Measurements from ENCODE around the gene HRAS.

HRAS gene

DNA sequence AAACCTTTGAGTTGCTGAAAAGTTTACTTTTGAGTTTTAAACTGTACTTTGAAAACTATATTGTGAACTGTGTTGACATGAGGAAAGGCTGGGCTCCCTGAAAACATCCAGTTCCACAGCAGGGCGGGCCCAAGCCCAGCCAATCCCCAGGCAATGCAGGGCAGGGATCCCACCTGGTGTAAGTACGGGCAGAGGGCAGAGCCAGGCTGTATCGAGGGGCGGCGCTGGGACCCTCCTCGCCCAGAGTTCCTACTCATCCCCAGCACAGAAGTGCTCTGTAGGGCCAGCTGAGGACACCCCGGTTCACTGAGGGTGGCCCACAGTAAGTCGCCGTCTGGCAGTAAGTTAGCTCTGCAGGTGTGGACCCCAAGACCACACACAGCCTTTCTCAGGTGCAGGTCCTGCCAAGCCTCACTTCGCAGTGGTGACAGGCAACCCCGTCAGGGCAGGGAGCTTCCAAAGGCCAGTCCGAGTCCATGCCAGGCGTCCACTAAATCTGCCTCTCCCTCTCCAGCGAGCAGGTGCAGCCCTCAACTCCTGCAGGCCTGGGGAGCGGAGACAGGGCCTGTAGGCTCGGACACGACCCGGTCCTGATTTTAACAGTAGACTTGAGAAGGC, 31.7 kb upstream of the HRAS start:
- DNase-seq: no peak

DNA sequence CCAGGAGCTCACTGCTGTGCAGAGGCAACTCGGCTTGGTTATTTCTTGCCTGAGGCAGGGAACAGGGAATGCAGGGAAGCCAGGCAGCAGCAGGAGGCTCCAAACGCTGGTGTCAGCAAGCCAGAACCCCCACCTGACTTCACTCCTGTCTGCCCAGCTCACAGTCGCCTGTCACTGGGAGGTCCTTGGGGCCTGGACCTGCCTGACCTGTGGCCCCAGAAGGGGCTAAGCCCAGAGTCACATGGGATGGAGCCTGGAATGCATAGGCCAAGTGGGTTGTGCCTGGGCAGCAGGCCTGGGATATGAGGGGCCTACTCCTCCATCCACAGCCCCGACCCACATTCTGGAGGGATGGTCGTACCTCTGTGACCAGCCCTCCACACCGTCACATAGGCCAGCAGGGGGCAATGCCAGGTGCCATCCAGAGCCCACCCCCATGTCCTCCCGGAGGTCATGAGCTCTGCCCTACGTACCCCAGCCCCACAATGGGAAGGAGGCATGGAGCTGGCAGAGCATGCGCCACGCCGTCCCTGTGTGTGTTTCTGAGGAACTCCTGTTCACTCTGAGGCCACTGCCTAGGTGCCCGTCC, 30.6 kb upstream of the HRAS start:
- no peak for DNase-seq

DNA sequence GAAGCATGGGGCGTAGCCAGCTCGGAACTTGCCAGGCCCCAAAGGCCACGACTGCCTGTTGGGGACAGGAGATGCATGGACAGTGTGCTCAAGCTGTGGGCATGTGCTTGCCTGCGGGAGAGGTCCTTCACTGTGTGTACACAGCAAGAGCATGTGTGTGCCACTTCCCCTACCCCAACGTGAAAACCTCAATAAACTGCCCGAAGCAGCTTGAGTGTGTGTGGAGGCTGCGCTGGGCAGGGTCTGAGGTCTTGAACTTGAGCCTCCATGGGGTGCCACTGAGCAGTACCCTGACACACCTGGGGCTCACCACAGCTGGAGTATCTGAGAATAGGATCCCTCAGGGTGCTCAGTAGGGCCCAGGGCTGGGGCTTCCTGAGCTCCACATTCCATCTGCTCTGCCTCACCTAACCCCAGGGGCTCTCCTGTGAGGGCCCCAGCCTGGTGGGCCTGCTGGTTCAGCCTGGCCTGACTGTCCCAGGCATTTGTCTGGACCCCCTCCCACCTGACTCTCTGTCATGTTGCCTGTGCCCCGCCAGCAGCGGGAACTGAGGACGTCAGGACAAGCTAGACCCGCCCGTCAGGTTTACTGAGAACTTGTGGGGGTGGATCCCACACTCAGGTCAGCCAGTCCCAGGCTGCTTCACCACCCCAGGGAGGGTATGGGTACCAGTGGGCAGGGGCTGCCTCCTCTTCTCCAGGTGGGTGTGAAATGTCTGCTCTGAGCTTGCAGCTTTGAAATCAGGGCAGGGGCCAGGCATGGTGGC, 28.6 kb upstream of the HRAS start:
- DNase-seq: no peak

DNA sequence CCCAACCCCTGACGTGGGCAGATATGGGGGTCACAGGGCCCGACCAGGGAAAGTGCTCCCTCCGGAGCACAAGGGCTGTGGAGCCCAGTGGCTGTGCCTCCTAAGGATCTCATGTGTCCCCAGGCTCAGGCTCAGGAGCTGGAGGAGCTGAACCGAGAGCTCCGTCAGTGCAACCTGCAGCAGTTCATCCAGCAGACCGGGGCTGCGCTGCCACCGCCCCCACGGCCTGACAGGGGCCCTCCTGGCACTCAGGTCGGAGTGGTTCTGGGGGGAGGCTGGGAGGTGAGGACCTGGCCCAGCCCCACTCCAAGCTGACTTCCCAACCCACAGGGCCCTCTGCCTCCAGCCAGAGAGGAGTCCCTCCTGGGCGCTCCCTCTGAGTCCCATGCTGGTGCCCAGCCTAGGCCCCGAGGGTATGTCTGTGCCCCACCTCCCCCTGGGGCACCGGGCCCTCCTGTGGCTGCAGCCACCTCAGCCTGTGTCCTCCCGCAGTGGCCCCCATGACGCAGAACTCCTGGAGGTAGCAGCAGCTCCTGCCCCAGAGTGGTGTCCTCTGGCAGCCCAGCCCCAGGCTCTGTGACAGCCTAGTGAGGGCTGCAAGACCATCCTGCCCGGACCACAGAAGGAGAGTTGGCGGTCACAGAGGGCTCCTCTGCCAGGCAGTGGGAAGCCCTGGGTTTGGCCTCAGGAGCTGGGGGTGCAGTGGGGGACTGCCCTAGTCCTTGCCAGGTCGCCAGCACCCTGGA, 27.9 kb upstream of the HRAS start:
- DNase-seq: no peak

DNA sequence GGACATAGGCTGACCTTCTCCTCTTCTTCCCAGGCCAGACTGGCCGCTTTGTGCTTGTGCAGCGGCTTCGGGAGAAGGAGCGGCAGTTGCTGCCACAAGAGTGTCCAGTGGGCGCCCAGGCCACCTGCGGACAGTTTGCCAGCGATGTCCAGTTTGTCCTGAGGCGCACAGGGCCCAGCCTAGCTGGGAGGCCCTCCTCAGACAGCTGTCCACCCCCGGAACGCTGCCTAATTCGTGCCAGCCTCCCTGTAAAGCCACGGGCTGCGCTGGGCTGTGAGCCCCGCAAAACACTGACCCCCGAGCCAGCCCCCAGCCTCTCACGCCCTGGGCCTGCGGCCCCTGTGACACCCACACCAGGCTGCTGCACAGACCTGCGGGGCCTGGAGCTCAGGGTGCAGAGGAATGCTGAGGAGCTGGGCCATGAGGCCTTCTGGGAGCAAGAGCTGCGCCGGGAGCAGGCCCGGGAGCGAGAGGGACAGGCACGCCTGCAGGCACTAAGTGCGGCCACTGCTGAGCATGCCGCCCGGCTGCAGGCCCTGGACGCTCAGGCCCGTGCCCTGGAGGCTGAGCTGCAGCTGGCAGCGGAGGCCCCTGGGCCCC, 26.8 kb upstream of the HRAS start:
- no peak for DNase-seq

DNA sequence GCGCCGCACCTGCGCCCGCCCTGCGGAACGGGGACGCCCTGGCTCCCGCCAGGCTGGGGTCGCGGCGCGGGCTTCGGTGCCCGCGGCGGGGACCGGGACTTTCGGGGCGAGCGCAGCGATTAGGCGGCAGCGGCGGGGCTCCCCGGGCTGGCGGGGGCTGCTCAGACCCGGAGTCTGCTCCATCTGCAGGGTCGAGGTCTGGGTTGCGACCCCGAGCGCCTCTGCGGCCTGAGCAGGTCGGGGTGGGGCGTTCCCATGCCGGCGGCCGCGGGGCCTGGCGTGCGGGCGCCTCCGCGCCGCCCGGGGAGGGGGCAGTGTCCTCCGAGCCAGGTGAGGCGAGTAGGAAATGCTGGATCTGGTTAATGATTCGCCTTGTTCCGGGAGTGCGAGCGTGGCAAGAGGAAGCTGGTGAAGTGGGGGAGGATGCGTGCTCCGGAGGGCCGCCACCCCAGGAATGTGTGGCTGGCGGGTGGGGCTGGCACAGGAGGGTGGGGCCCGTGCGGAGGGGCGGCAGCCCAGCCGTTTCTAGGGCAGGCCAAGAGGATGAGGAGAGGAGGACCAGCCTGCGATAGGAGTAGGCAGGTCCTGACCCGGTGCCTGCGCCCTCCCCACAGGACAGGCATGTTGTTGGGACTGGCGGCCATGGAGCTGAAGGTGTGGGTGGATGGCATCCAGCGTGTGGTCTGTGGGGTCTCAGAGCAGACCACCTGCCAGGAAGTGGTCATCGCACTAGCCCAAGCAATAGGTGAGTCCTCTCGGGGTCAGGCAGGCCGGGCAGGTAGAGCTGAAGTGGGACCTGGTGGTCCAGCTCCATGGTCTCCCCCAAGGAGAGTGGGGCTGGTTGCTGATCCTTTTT, 26.0 kb upstream of the HRAS start:
- no peak for DNase-seq

DNA sequence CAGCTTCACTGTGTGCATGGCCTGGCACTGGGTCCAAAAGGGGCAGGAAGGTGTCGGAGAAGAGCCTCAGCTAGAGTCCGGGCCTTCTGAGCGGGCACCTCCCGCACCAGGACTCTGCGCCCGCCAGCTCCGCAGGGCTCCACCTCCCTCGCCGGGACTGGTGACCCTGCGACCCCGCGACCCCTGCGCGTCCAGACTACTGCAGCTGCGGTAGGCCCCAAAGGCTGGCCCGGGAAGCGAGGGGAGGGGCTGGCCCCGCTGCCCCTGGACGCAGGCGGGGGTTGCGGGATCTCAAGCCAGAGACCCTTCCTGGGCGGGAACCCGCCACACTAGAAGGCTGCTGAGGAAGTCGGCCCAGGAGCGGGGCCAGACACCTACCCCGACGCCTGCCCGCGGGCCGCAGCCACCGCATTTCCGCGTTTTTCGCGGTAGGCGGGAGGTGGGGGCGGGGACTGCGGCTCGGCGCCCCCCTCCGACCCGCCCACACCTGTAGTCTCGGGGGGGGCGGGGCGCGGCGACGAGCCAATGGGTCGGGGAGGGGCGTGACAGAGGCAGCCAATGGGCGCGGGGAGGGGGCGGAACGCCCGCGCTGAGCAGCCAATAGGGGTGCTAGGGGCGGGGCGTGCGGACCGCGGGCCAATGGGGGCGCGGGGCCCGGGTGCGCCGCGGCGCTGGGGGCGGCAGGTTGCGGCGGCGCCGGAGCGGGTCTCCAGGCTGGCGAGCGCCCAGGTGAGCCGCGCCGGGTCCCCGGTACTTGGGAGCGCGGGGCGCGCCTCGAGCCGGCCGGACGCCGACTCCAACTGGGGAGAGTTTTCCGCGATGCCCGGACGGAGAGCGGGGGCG, 25.1 kb upstream of the HRAS start, which contains the start of the genes LMNTD2 and RASSF7:
Gene LMNTD2, minus strand, starts transcription at position 434 of the 843 bp plus-strand sequence. Its CDS starts 22 bp downstream, at position 412.
Gene RASSF7, plus strand, starts transcription at position 666 of the 843 bp plus-strand sequence. CDS start 799 bp downstream, outside the sequence.
- DNase-seq: peak; percentile 96

DNA sequence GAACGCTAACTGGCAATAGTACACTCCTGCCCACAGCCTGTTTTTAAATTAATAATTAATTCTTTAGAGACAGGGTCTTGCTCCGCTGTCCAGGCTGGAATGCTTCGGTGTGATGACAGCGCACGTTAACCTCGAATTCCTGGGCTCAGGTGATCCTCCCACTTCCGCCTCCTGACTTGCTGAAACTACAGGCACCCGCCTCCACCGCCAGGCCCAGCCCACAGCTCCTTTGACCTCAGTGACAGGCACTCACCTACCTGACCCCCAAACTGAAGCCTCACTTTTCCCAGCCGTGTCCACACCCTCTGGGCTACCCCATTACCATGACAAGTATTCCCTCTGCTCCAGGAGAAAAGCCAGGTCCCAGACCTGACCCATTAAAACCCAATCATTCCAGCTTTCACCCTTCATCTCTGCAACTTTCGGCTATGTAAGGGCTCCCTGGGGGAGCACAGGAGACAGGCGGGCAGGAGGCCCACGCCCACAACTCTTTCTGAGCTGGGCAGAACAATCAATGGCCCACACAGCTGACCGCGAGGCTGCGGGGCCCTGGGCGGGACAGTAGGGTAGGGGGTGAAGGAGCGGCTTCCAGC, 24.4 kb upstream of the HRAS start:
- DNase-seq: no peak

DNA sequence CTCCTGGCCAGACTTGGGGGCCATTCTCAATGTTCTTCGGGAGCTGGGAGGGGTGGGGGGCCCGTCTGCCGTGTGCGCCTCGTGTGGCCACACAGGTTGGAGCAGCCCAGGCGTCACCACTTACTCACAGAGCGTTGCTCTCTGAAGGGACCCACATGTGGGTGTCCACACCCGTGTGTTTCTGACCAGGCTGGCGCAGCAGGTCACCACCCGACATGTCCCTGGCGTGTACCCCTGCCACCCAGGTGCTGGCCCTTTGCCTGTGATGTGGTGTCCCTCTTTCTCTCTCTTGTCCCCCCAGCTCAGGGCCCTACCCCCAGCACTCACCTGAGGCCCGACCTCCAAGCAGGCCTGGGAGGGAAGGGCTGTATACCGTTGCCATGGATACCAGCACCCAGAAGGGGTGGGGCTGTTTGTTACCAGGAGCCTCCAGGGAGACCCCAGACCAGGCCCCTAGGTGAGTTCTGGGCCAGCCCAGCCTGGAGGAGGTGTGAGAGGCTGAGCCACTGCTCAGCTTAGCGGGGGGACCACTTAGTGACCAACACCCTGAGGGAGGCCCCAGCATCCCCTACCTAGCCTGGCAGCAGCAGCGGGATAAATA, 23.7 kb upstream of the HRAS start:
- no peak for DNase-seq

DNA sequence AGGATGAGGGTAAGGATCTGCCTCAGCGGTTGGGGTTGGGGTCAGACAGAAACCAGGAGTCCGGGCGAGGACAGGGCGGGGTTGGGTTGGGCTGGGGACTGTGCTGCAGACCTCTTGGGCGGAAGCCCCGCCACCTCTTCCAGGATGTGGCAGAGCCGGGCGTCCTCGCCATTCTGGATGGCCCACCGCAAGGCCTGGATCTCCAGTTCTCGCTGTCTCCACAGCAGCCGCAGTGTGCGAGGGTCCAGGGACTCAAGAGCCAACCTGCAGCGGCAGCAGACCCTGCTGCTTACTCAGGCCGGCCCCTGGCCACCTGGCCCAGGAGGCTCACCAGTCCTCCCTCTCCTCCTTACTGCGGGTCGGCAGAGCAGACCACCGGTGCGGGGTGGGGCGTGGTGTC, 23.1 kb upstream of the HRAS start:
- DNase-seq: no peak

DNA sequence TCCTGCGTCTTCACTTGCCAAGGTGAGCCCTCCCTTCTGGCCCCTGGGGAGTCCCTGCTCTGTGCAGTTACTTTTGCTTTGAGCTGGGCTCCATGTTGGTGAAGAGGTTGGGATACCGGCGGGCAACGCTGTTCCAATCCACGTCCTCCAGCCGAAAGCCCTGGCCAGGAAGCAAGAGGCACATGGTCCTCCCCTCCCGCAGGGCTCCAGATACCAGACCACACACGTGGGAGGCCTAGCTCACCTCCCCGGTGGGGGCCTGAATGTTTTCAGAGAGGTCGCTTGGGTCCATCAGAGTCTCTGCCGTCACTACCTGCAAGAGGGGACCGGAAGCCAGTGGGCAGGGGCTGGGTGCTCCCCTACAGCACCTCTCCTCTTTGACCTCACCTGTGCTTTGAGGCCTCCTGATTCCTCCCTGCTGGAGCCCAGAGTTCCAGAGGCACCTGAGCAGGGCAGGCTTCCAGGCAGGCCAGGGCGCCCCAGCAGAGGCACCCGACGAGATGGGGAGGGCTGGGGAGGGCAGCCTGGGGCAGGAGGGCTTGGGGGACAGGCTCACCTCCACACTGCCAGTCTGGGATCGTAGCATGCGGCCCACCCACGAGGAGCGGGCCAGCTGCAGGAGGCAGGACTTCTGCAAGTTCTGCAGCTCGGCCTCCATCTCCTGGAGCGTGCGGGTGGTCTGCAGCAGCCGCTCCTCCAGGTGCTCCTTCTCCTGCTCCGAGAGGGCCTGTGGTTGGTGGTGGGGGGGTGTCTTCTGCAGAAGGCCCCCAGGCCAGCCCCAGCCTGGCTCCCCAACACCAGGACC, 22.2 kb upstream of the HRAS start:
- DNase-seq: no peak

DNA sequence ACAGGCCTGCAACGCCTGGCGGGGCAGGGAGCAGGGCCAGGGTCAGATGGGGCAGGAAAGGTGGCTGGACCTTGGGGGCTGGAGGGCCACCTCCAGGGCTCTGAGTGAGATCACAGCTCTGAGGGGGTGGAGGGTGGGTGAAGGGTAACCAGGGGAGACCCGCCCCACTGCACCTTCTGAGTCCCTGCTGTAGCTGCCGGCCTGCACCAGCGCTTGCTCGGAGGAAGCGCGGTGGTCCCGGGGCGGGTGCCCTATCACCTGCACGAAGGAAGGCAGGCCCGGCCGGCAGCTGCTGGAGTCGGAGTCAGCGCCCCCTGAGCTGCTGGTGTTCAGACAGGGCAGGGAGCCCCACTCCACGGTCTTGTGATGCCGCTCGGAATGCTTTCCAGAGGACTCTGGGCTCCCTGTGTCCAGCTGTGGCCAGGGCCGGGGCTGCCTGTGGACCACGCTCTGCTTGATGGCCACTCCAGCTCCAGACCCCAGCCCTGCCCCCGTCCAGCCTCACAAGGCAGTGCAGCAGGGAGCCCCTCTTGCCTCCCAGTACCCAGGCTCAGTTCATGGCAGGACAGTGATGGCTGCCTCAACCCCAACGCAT, 21.4 kb upstream of the HRAS start:
- no peak for DNase-seq

DNA sequence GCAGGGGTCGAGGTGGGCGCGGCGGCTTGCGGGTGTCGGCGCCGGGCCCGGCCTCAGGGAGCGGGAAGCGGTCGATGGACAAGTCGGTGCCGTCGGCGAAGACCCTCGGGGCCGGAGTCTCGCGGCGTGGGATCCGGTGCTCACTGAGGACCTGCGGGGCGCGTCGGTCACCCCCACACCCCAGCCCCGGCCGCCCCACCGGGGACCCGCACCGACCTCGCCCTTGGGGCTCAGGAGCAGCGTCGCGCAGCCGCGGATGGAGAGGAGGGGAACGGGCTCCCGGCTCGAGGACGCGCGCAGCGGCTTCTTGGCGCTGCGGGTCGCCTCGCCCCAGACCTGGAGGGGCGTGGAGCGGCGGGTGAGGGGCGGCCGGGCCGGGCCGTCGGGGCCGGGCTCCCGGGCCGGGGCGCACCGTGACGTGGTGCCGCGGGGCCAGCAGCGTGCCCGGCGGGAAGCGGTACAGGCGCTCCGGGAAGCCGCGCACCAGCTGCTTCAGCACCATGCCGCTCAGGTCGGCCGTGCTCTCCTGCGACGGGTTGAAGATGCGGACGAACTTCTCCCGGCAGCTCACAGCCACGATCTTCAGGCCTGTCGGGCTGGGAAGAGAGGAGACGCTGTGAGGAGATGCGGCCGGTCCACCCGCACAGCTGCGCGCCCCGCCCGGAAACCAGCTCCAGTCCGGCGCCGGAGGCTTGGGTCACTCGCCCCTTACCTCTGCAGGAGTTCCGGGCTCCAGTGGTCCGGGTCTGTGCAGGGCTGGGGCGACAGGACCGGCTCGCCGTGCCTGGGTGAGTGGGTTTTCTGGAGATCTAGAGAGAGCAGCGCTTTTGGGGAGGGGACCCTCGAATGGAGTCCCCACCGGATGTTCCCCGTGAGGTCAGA, 20.6 kb upstream of the HRAS start:
- no peak for DNase-seq

DNA sequence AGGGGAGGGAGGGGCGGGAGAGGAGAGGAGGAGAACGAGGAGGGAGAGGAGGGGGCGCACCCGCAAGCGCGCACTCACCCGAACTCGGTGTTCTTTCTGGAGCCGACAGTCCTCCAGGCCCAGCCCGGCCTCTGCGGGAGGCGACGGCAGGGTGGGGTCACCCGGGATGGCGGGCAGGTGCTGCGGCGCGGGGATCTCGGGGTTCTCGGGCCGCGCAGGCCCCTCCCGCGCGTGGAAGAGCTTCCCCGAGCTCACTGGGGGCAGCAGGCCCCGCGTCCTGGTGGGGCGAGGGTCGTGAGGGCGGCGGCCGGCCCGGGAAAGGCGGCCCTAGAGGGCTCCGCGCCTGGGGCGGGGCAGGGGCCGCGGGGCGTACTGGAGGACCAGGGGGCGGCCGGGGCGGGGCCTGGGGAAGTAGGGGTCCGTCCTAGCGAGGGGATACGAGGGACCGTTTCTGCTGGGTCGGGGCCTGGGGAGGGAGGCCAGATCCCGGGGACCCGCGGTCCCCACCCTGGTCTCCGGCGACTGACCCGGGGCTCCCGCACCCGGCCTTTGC, 19.9 kb upstream of the HRAS start:
- DNase-seq: no peak

DNA sequence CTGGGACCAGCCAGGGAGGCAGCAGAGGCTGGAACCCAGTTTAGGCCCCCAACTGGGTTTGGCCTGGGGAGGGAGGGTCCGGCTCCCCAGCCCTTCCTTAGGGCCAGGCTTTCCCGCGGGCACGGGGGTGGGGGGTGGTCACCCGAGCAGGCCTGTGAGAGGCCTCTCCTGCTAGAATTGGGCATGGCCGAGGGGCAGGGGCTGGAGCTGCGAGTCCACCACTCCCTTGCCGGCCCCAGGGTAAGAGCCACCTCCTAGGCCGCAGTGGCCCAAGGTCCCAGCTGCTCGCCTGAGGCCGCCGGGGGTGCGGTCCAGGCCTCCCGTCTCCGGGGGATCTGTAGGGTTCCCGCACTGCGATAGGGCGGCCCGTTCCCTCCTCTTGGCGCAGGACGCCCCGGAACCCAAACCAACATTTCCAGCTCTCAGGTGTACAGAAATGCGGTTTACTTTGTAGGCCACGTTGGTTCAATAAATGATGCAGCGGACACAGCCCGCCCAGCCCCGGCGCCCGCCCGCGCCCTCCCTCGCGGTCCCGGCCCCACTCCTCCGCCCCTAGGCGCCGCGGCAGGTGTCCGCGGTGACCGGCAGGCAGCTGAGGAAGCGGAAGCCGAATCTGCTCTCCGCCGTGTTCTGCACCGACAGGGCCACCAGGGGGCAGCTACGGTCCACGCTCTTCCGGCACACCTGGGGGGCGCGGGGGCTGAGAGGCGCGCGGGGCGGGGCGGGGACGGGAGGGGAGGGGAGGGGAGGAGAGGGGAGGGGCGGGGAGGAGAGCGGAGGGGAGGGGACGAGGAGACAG, 19.3 kb upstream of the HRAS start:
- peak; percentile 80 for DNase-seq

DNA sequence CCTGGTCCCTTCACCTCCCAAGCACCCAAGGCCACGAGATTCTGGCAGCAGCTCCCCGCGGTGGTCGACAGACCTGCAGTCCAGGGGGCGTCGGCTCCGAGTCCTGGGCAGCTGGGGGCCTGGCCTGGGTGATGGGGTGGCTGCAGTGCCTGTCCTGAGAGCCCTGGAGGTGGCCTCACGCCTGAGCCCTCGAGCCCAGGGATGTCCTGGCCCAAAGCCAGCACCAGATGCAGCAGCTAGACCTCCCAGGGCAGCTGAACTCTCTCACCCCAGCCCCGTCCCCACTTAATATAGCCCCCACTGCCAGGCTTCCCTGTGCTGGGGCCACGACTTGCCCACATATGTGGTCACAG, 18.6 kb upstream of the HRAS start:
- DNase-seq: no peak
